ENCODE measurements around the gene PGM5. TPM values are rescaled to one million over a fixed set of nuclear protein-coding genes. Genes with fewer than 3 reads are reported as not detected.

PGM5 gene
- total and polyA plus RNA-seq, 4 experiments from 2014 or later = not detected

DNA sequence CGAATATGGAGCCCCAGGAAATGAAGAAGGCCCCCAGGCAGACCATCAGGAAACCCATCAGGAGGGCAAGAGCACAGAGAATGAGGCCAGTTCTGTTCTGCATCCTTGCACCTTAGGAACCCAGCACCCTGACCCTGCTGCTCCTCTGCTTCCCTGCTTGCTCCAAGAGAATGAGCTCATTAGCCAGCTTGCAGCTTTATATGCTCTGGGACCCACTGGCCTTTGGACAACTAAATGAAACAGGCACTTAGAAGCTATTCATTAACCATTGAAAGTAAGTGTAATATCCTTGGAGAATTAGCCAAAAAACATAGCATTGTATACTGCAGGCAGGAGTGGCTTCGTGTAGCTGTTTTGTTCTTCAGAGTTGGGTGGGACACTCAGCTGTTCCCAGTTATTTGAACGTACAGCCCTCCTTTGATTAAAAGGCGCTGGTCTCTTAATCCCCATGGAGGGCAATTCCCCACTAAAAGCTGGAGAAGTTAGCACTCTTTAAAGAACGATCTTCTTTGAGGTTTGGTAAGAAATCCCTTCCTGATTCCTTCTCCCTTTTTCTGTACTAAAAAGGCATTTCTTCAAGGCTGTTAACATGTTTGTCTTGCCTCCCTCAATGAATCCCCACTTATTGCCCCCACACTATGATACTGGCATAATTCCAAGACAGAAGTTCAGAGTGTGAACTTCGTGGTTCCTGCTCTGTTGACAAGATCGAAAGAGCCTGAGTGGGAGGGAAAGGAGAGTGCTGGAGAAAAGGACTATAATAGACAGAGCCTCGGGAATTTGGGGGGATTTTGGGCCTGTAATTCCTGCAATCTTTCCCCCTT, 184.5 kb downstream of the PGM5 start, which contains the start of gene TMEM252:
TSS of gene TMEM252 (minus strand) at position 172 of the 824 bp plus-strand sequence. CDS start at position 103, 69 bp downstream.
- Histone ChIP-seq H3K4me1 (ENCODE audit: insufficient read depth, low read length) (no peaks in the 10 kb centered on the region), H3K27ac (ENCODE audit: low read depth, low read length) (no peak within 1 kb of the TSS), H3K36me3 (ENCODE audit: insufficient read depth, low read length) (no peaks in the 10 kb centered on the region), H3K9me3 (ENCODE audit: control insufficient read depth in 1 of 2, low read length in 2 of 2) (no peaks in the 10 kb centered on the region), H3K27me3 (ENCODE audit: insufficient read depth, low read length) (no peaks in the 10 kb centered on the region), H3K4me3 (ENCODE audit: low read length in 2 of 2) (no peak within 1 kb of the TSS)
- intact Hi-C loops (cut with micrococcal nuclease) = no loop called here
- no peak for DNase-seq
- H3K27ac Mint-ChIP-seq = no peak within 1 kb of the TSS
- H3K36me3 Mint-ChIP-seq = no peaks in the 10 kb centered on the region
- peaks cover 4 to 18% of the 10 kb centered on the region in 2 donors for H3K27me3 Mint-ChIP-seq
- peaks cover 0 to 3% (median 0%) of the 10 kb centered on the region in 8 donors for H3K9me3 Mint-ChIP-seq
- no peak within 1 kb of the TSS for H3K4me3 Mint-ChIP-seq
- no peaks in the 10 kb centered on the region for H3K4me1 Mint-ChIP-seq
- ChIA-PET POLR2A (ENCODE audit: partially characterized antibody) (no interaction called here), CTCF (ENCODE audit: partially characterized antibody) (interaction anchor here (1.8 kb wide), 1 partner anchor 19 kb away, joined by 5 read pairs; no protein-coding TSS in a partner anchor)

GRCh38 chr9:68541568-68541967, 185.2 kb downstream of the PGM5 start:
- H3K27me3 Mint-ChIP-seq = peaks cover 4 to 18% of the 10 kb centered on the region in 2 donors
- CTCF ChIA-PET (ENCODE audit: partially characterized antibody) = interaction anchor here (1.8 kb wide), 1 partner anchor 18 kb away, joined by 5 read pairs; no protein-coding TSS in a partner anchor
- Histone ChIP-seq H3K4me3 (ENCODE audit: low read length in 2 of 2) (no peak overlapping the region), H3K27ac (ENCODE audit: low read depth, low read length) (no peak overlapping the region), H3K36me3 (ENCODE audit: insufficient read depth, low read length) (no peaks in the 10 kb centered on the region), H3K27me3 (ENCODE audit: insufficient read depth, low read length) (no peaks in the 10 kb centered on the region), H3K4me1 (ENCODE audit: insufficient read depth, low read length) (no peaks in the 10 kb centered on the region), H3K9me3 (ENCODE audit: control insufficient read depth in 1 of 2, low read length in 2 of 2) (no peaks in the 10 kb centered on the region)
- intact Hi-C loops (cut with micrococcal nuclease) = no loop called here
- H3K4me1 Mint-ChIP-seq = peaks cover 0 to under 1% (median 0%) of the 10 kb centered on the region in 4 donors
- H3K27ac Mint-ChIP-seq = no peak overlapping the region
- no peak for DNase-seq
- H3K9me3 Mint-ChIP-seq = peaks cover 0 to 3% (median 0%) of the 10 kb centered on the region in 8 donors
- H3K36me3 Mint-ChIP-seq = no peaks in the 10 kb centered on the region
- POLR2A ChIA-PET (ENCODE audit: partially characterized antibody) = no interaction called here
- H3K4me3 Mint-ChIP-seq = no peak overlapping the region

GRCh38 chr9:68545033-68545705, 188.8 kb downstream of the PGM5 start:
- no peak overlapping the region for H3K4me3 ChIP-seq (ENCODE audit: low read length in 2 of 2)
- no peak for DNase-seq
- ChIA-PET POLR2A (ENCODE audit: partially characterized antibody) (no interaction called here), CTCF (ENCODE audit: partially characterized antibody) (interaction anchor here (0.6 to 1.4 kb wide), 2 partner anchors 15 to 17 kb away, joined by 3 to 5 read pairs; no protein-coding TSS in a partner anchor)
- no peaks in the 10 kb centered on the region for H3K36me3 ChIP-seq (ENCODE audit: insufficient read depth, low read length)
- H3K9me3 ChIP-seq (ENCODE audit: control insufficient read depth in 1 of 2, low read length in 2 of 2) = no peaks in the 10 kb centered on the region
- H3K36me3 Mint-ChIP-seq = no peaks in the 10 kb centered on the region
- intact Hi-C loops (cut with micrococcal nuclease) = no loop called here
- peaks cover 3 to 15% of the 10 kb centered on the region in 2 donors for H3K27me3 Mint-ChIP-seq
- no peak overlapping the region for H3K4me3 Mint-ChIP-seq
- peaks cover 0 to 3% (median 0%) of the 10 kb centered on the region in 8 donors for H3K9me3 Mint-ChIP-seq
- peaks cover 0 to 2% (median 0%) of the 10 kb centered on the region in 4 donors for H3K4me1 Mint-ChIP-seq
- H3K27ac ChIP-seq (ENCODE audit: low read depth, low read length) = no peak overlapping the region
- no peaks in the 10 kb centered on the region for H3K27me3 ChIP-seq (ENCODE audit: insufficient read depth, low read length)
- H3K4me1 ChIP-seq (ENCODE audit: insufficient read depth, low read length) = no peaks in the 10 kb centered on the region
- H3K27ac Mint-ChIP-seq = no peak overlapping the region

DNA sequence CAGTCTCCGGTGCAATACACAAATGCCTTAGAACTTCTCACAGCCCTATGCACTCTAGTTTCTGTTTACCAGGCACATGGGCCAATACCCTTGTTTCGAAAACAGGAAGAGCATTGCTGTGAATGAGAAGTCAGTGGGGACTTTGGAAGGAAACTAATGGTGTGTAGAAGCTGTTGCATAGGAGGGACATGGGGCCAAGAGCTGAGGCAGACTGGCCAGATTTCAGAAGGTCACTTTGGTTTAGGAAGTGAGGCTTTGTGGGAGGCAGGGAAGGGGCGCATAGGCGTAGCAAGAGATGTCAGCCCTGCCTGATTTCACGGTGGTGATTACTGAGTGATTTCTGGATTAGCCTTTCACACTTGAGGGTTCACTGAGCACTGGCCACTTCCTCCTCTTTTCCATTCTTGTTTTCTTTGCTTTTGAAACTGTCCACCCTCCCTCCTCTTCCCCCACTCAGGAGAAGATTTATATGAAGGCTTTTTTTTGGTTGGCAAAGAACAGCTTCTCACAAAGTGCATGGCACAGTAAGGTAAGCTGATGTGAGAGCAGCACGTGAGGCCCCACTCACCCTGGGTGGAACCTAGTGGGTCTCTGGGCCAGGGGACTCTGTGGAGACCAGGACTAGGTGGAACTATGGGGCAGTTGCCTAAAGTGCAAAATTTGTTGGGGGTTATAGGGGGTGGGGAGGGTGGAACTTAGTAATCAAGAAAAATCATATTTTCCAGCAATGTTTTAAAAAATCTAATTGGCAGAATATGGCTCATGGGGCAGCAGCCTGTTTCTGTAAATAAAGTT, 190.4 kb downstream of the PGM5 start:
- Mint-ChIP-seq H3K4me1 (peaks cover 0 to 2% (median 0%) of the 10 kb centered on the region in 4 donors), H3K27ac (no peak overlapping the region), H3K9me3 (peaks cover 0 to 3% (median 0%) of the 10 kb centered on the region in 8 donors), H3K36me3 (no peaks in the 10 kb centered on the region), H3K4me3 (no peak overlapping the region), H3K27me3 (peaks cover 4 to 10% of the 10 kb centered on the region in 2 donors)
- no peak overlapping the region for H3K27ac ChIP-seq (ENCODE audit: low read depth, low read length)
- H3K9me3 ChIP-seq (ENCODE audit: control insufficient read depth in 1 of 2, low read length in 2 of 2) = no peaks in the 10 kb centered on the region
- ChIA-PET POLR2A (ENCODE audit: partially characterized antibody) (no interaction called here), CTCF (ENCODE audit: partially characterized antibody) (no interaction called here)
- intact Hi-C loops (cut with micrococcal nuclease) = no loop called here
- DNase-seq = no peak
- H3K27me3 ChIP-seq (ENCODE audit: insufficient read depth, low read length) = no peaks in the 10 kb centered on the region
- no peaks in the 10 kb centered on the region for H3K4me1 ChIP-seq (ENCODE audit: insufficient read depth, low read length)
- H3K4me3 ChIP-seq (ENCODE audit: low read length in 2 of 2) = no peak overlapping the region
- H3K36me3 ChIP-seq (ENCODE audit: insufficient read depth, low read length) = no peaks in the 10 kb centered on the region

GRCh38 chr9:68547417-68547816, 191.0 kb downstream of the PGM5 start:
- H3K27me3 ChIP-seq (ENCODE audit: insufficient read depth, low read length) = no peaks in the 10 kb centered on the region
- Mint-ChIP-seq H3K27ac (no peak overlapping the region), H3K4me1 (peaks cover 0 to 2% (median 0%) of the 10 kb centered on the region in 4 donors), H3K27me3 (peaks cover 4 to 7% of the 10 kb centered on the region in 2 donors), H3K36me3 (no peaks in the 10 kb centered on the region), H3K9me3 (peaks cover 0 to 3% (median 0%) of the 10 kb centered on the region in 8 donors), H3K4me3 (no peak overlapping the region)
- CTCF ChIA-PET (ENCODE audit: partially characterized antibody) = no interaction called here
- intact Hi-C loops (cut with micrococcal nuclease) = no loop called here
- H3K36me3 ChIP-seq (ENCODE audit: insufficient read depth, low read length) = no peaks in the 10 kb centered on the region
- no peak overlapping the region for H3K4me3 ChIP-seq (ENCODE audit: low read length in 2 of 2)
- no peak for DNase-seq
- no peaks in the 10 kb centered on the region for H3K9me3 ChIP-seq (ENCODE audit: control insufficient read depth in 1 of 2, low read length in 2 of 2)
- H3K27ac ChIP-seq (ENCODE audit: low read depth, low read length) = no peak overlapping the region
- H3K4me1 ChIP-seq (ENCODE audit: insufficient read depth, low read length) = no peaks in the 10 kb centered on the region
- POLR2A ChIA-PET (ENCODE audit: partially characterized antibody) = no interaction called here

- H3K36me3 ChIP-seq (ENCODE audit: insufficient read depth, low read length) = no peaks in the 10 kb centered on the region
- H3K4me3 ChIP-seq (ENCODE audit: low read length in 2 of 2) = no peak overlapping the region
- ChIA-PET CTCF (ENCODE audit: partially characterized antibody) (interaction anchor here (2.1 kb wide), 1 partner anchor 11 kb away, joined by 7 read pairs; no protein-coding TSS in a partner anchor), POLR2A (ENCODE audit: partially characterized antibody) (no interaction called here)
- Mint-ChIP-seq H3K36me3 (no peaks in the 10 kb centered on the region), H3K4me3 (no peak overlapping the region), H3K9me3 (peaks cover 0 to 3% (median 0%) of the 10 kb centered on the region in 8 donors), H3K27ac (peak overlapping the region in 1 of 7 donors; percentile 49), H3K27me3 (peaks cover 4 to 8% of the 10 kb centered on the region in 2 donors), H3K4me1 (peaks cover 0 to 2% (median 0%) of the 10 kb centered on the region in 4 donors)
- no peak for DNase-seq
- no peaks in the 10 kb centered on the region for H3K27me3 ChIP-seq (ENCODE audit: insufficient read depth, low read length)
- H3K4me1 ChIP-seq (ENCODE audit: insufficient read depth, low read length) = no peaks in the 10 kb centered on the region
- no peak overlapping the region for H3K27ac ChIP-seq (ENCODE audit: low read depth, low read length)
- H3K9me3 ChIP-seq (ENCODE audit: control insufficient read depth in 1 of 2, low read length in 2 of 2) = no peaks in the 10 kb centered on the region
- intact Hi-C loops (cut with micrococcal nuclease) = no loop called here
Observed at GRCh38 chr9:68548241-68548640, 191.8 kb downstream of the PGM5 start.
